IPS-18a (cell line): ENCODE results near the gene SPIRE2.
"Not testable (repeated sequence)": the region's sequence is repeated elsewhere in the genome, so short reads cannot be mapped to it uniquely, and the experiment has no call there.

ENCODE experiments used
- H3K27ac ChIP-seq: one replicate; pipeline ENCODE4 v1.5.1; 2013; ENCODE audit warnings: low read length
- H3K27me3 ChIP-seq: one replicate; pipeline ENCODE4 v1.6.1; 2013; ENCODE audit warnings: mild to moderate bottlenecking, low read length; ENCODE audit not compliant: control insufficient read depth, insufficient read depth
- H3K36me3 ChIP-seq: one replicate; pipeline ENCODE4 v1.6.1; 2013; ENCODE audit warnings: low read depth, low read length; ENCODE audit not compliant: control insufficient read depth
- H3K4me1 ChIP-seq: one replicate; pipeline ENCODE4 v1.6.1; 2013; ENCODE audit warnings: low read depth, low read length; ENCODE audit not compliant: control insufficient read depth
- H3K4me3 ChIP-seq: one replicate; pipeline ENCODE4 v1.5.1; 2013; ENCODE audit warnings: low read length
- H3K9ac ChIP-seq: one replicate; pipeline ENCODE4 v1.6.1; 2013; ENCODE audit warnings: mild to moderate bottlenecking, low read length, moderate library complexity
- H3K9me3 ChIP-seq: one replicate; pipeline ENCODE4 v1.6.1; 2013; ENCODE audit warnings: low read depth, low read length; ENCODE audit not compliant: control insufficient read depth

The SPIRE2 gene

GRCh38 chr16:89907055-89907814, 79.0 kb downstream of the SPIRE2 start:
- no peak overlapping the region for H3K27ac ChIP-seq
- no peak overlapping the region for H3K4me3 ChIP-seq
- peaks cover 24% of the 10 kb centered on the region for H3K36me3 ChIP-seq
- no peaks in the 10 kb centered on the region for H3K4me1 ChIP-seq
- no peak overlapping the region for H3K9ac ChIP-seq
- H3K27me3 ChIP-seq = no peaks in the 10 kb centered on the region
- H3K9me3 ChIP-seq = peaks cover 3% of the 10 kb centered on the region

GRCh38 chr16:89908236-89908635, 80.0 kb downstream of the SPIRE2 start:
- Histone ChIP-seq H3K27me3 (no peaks in the 10 kb centered on the region), H3K4me1 (no peaks in the 10 kb centered on the region), H3K9ac (no peak overlapping the region)

GRCh38 chr16:89909777-89910716, 81.8 kb downstream of the SPIRE2 start:
- Histone ChIP-seq H3K9ac (no peak overlapping the region), H3K4me3 (no peak overlapping the region), H3K4me1 (no peaks in the 10 kb centered on the region), H3K9me3 (peaks cover 3% of the 10 kb centered on the region), H3K27me3 (no peaks in the 10 kb centered on the region), H3K27ac (no peak overlapping the region), H3K36me3 (peaks cover 18% of the 10 kb centered on the region)

More at GRCh38 chr16:89908236-89908635, 80.0 kb downstream of the SPIRE2 start:
- Histone ChIP-seq H3K4me3 (no peak overlapping the region), H3K9me3 (peaks cover 3% of the 10 kb centered on the region), H3K27ac (no peak overlapping the region), H3K36me3 (peaks cover 24% of the 10 kb centered on the region)

- H3K36me3 ChIP-seq = peaks cover 11% of the 10 kb centered on the region
These were observed 82.6 kb downstream of the SPIRE2 start for GRCh38 chr16:89910717-89911354.

GRCh38 chr16:89911375-89911774, 83.1 kb downstream of the SPIRE2 start:
- no peaks in the 10 kb centered on the region for H3K4me1 ChIP-seq
- no peak overlapping the region for H3K27ac ChIP-seq
- no peak overlapping the region for H3K9ac ChIP-seq
- H3K9me3 ChIP-seq = peaks cover 3% of the 10 kb centered on the region
- no peaks in the 10 kb centered on the region for H3K27me3 ChIP-seq
- H3K4me3 ChIP-seq = no peak overlapping the region
- H3K36me3 ChIP-seq = peaks cover 10% of the 10 kb centered on the region

More at GRCh38 chr16:89910717-89911354, 82.6 kb downstream of the SPIRE2 start:
- no peak overlapping the region for H3K4me3 ChIP-seq
- H3K27me3 ChIP-seq = no peaks in the 10 kb centered on the region
- H3K4me1 ChIP-seq = no peaks in the 10 kb centered on the region
- peaks cover 3% of the 10 kb centered on the region for H3K9me3 ChIP-seq
- no peak overlapping the region for H3K27ac ChIP-seq
- H3K9ac ChIP-seq = no peak overlapping the region

GRCh38 chr16:89912143-89912542, 83.9 kb downstream of the SPIRE2 start:
- H3K9me3 ChIP-seq = no peaks in the 10 kb centered on the region
- H3K4me1 ChIP-seq = no peaks in the 10 kb centered on the region
- H3K27me3 ChIP-seq = no peaks in the 10 kb centered on the region
- peaks cover 4% of the 10 kb centered on the region for H3K36me3 ChIP-seq
- no peak overlapping the region for H3K4me3 ChIP-seq
- no peak overlapping the region for H3K27ac ChIP-seq
- H3K9ac ChIP-seq = no peak overlapping the region

- no peak overlapping the region for H3K9ac ChIP-seq
- H3K9me3 ChIP-seq = no peaks in the 10 kb centered on the region
- no peaks in the 10 kb centered on the region for H3K27me3 ChIP-seq
- peaks cover 4% of the 10 kb centered on the region for H3K4me1 ChIP-seq
- no peak overlapping the region for H3K27ac ChIP-seq
- H3K4me3 ChIP-seq = no peak overlapping the region
- peaks cover 4% of the 10 kb centered on the region for H3K36me3 ChIP-seq
These were observed 84.4 kb downstream of the SPIRE2 start for GRCh38 chr16:89912627-89913026.

GRCh38 chr16:89913408-89914387, 85.4 kb downstream of the SPIRE2 start:
- H3K27ac ChIP-seq = no peak overlapping the region
- no peaks in the 10 kb centered on the region for H3K9me3 ChIP-seq
- peaks cover 6% of the 10 kb centered on the region for H3K4me1 ChIP-seq
- H3K27me3 ChIP-seq = peaks cover 2% of the 10 kb centered on the region
- peaks cover 4% of the 10 kb centered on the region for H3K36me3 ChIP-seq
- no peak overlapping the region for H3K4me3 ChIP-seq
- H3K9ac ChIP-seq = no peak overlapping the region

GRCh38 chr16:89914642-89915285, 86.5 kb downstream of the SPIRE2 start:
- H3K4me3 ChIP-seq, H3K4me1 ChIP-seq, H3K36me3 ChIP-seq, H3K9me3 ChIP-seq, H3K27ac ChIP-seq, H3K9ac ChIP-seq: not testable (repeated sequence)
- H3K27me3 ChIP-seq = peaks cover 11% of the 10 kb centered on the region
